ENCODE measurements around the gene TCAF2. TPM values are rescaled to one million over a fixed set of nuclear protein-coding genes. Genes with fewer than 3 reads are reported as not detected.
"Not testable (repeated sequence)": the region's sequence is repeated elsewhere in the genome, so short reads cannot be mapped to it uniquely, and the experiment has no call there.

TCAF2 gene
- total and polyA plus RNA-seq, 9 of the 15 experiments (the other 6 are each of a cell fraction or from before 2014, with no cell fraction given): 0.79 to 10.6 (median 3.0) TPM

DNA sequence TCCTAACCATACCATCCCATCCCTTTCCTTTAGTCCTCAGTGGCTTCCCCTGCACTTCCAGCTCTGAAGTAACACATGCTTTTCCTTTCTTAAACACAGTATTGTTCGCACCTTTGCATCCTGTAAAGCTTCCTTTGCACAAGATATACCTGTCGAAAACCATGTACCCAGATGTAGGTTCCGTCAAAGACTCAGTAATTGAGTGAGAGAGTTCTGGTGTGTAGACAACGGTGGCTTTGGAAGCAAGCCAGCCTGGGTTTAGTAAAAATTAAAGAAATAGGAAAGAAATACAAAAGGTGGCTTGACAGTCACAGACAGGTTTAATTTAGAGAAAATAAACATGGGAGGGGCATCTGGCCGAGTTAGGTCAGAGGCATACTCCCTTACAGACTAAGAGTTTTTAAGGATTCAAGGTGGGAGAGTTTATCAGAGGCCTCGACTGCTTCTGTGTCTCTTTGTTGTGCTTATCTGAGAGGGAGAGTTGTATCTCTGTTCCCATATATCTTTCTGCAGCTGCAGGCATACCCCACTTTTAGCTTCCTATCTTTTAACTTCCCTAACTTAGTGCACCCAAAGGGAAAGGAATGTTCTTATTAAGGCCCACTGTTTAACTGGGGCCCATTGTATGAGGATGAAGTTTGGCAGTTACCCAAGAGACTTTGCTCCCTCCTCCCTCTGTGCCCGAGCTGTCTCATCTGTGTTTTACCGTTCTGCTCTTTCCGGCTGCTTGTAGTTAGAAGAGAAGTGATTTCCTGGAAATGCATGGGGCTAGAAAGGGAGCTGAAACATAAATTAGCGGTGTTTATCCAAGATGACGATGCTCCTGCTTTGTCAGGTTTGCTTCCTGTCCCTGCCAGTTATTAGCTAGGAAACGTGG is 14.8 kb downstream of the TCAF2 start:
- BruUV-seq (replicated peaks); H3K79me2 ChIP-seq (ENCODE audit: control insufficient read depth, insufficient read depth, low read length); POLR2A ChIA-PET; H3K4me2 ChIP-seq (ENCODE audit: insufficient read depth, low read length); H3K27ac ChIP-seq (ENCODE audit: extremely low read depth, low read depth, low read length); H3K4me1 ChIP-seq (replicated peaks in 1 of 2; ENCODE audit: control insufficient read depth in 2 of 2, insufficient read depth in 2 of 2, low read length in 2 of 2); H3K4me3 ChIP-seq; H4K20me1 ChIP-seq (replicated peaks; ENCODE audit: control insufficient read depth, insufficient read depth, low read length); DNase-seq (ENCODE audit: extremely low read depth in 1 of 4, low spot score in 3 of 4); H3K9ac ChIP-seq (ENCODE audit: insufficient read depth in 1 of 2, low read depth in 2 of 2, low read length in 2 of 2); FAIRE-seq; CTCF ChIA-PET (ENCODE audit: low intra/inter-chr PET ratio); H3K9me3 ChIP-seq (replicated peaks; ENCODE audit: control insufficient read depth, insufficient read depth, low read depth, low read length); H3K27me3 ChIP-seq (ENCODE audit: control insufficient read depth in 2 of 2, insufficient read depth in 2 of 2, low read length in 2 of 2); in situ Hi-C loops (cut with MboI); H3K9me1 ChIP-seq (ENCODE audit: control insufficient read depth, insufficient read depth, low read length); H2AFZ ChIP-seq (ENCODE audit: low read depth, low read length); intact Hi-C loops (cut with micrococcal nuclease); H3K36me3 ChIP-seq (ENCODE audit: control insufficient read depth, insufficient read depth, low read length): not testable (repeated sequence)
- WGBS (ENCODE audit: insufficient coverage, low coverage, missing lambda C conversion rate): no CpG with 5 or more reads among the region's 12 CpGs
- peak; percentile 74 for ATAC-seq

DNA sequence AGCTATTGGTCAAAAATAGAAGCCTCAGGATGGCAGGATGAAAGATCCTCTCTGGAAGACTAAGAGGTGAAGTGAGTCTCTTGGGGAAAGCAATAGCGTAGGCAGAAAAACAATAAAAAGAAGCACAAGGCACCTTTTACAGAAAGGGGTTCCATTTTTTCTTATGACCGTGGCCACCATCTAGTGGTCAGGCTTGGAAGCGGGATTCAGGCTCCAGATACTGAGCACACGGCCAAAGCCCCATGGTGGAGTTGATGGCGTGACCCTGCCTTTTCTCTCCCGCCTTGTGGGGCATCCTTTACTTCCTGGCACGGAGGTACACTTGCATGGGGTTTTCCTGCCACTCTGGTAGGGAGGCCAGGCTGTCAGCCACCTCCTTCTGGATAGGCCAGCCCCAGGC is 18.6 kb downstream of the TCAF2 start:
- CTCF ChIA-PET (ENCODE audit: low intra/inter-chr PET ratio); H2AFZ ChIP-seq (ENCODE audit: low read depth, low read length); H3K9ac ChIP-seq (ENCODE audit: insufficient read depth in 1 of 2, low read depth in 2 of 2, low read length in 2 of 2); H3K36me3 ChIP-seq (ENCODE audit: control insufficient read depth, insufficient read depth, low read length); H3K9me3 ChIP-seq (replicated peaks; ENCODE audit: control insufficient read depth, insufficient read depth, low read depth, low read length); in situ Hi-C loops (cut with MboI); DNase-seq (ENCODE audit: extremely low read depth in 1 of 4, low spot score in 3 of 4); BruUV-seq (replicated peaks); H3K4me3 ChIP-seq; H4K20me1 ChIP-seq (replicated peaks; ENCODE audit: control insufficient read depth, insufficient read depth, low read length); H3K27me3 ChIP-seq (ENCODE audit: control insufficient read depth in 2 of 2, insufficient read depth in 2 of 2, low read length in 2 of 2); H3K27ac ChIP-seq (ENCODE audit: extremely low read depth, low read depth, low read length); H3K4me2 ChIP-seq (ENCODE audit: insufficient read depth, low read length); POLR2A ChIA-PET; H3K4me1 ChIP-seq (replicated peaks in 1 of 2; ENCODE audit: control insufficient read depth in 2 of 2, insufficient read depth in 2 of 2, low read length in 2 of 2); intact Hi-C loops (cut with micrococcal nuclease); H3K79me2 ChIP-seq (ENCODE audit: control insufficient read depth, insufficient read depth, low read length); H3K9me1 ChIP-seq (ENCODE audit: control insufficient read depth, insufficient read depth, low read length); FAIRE-seq: not testable (repeated sequence)
- ATAC-seq: peak; percentile 82
- WGBS (ENCODE audit: insufficient coverage, low coverage, missing lambda C conversion rate): no CpG with 5 or more reads among the region's 7 CpGs

DNA sequence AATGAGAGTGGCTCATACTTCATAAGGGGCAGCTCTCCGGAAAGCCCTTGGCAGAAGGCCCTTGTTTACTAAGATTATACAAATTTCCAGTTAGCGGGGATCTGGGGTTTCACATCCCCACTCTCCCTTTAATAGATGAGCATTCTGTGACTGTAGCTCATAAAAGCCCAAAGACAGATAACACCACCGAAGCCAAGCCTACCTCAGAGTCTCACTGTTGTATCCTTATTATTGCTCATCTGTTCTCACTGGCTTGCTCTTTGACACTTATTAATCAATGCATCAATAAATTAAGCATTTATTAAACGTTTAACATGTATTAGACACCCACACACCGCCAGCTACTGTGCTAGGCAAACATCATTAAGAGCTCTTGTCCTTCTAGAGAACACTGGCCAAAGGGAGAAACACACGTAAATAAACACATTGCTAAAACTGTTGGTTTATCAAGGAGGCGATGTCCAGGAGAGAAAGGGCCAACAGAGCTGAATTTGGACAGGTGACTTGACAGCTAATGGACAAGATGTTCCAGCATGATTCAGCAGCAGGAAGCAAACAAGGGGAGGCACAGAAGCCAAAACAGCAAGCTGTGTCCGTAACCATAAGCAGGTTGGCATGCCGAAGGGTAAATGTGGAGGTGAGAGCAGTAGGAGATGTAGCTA is 19.9 kb downstream of the TCAF2 start:
- DNase-seq (ENCODE audit: extremely low read depth in 1 of 4, low spot score in 3 of 4); H3K27ac ChIP-seq (ENCODE audit: extremely low read depth, low read depth, low read length); H3K27me3 ChIP-seq (ENCODE audit: control insufficient read depth in 2 of 2, insufficient read depth in 2 of 2, low read length in 2 of 2); H3K9me1 ChIP-seq (ENCODE audit: control insufficient read depth, insufficient read depth, low read length); CTCF ChIA-PET (ENCODE audit: low intra/inter-chr PET ratio); H3K4me1 ChIP-seq (replicated peaks in 1 of 2; ENCODE audit: control insufficient read depth in 2 of 2, insufficient read depth in 2 of 2, low read length in 2 of 2); H3K36me3 ChIP-seq (ENCODE audit: control insufficient read depth, insufficient read depth, low read length); FAIRE-seq; H4K20me1 ChIP-seq (replicated peaks; ENCODE audit: control insufficient read depth, insufficient read depth, low read length); BruUV-seq (replicated peaks); H3K4me3 ChIP-seq; in situ Hi-C loops (cut with MboI); H3K9me3 ChIP-seq (replicated peaks; ENCODE audit: control insufficient read depth, insufficient read depth, low read depth, low read length); POLR2A ChIA-PET; ATAC-seq; H3K79me2 ChIP-seq (ENCODE audit: control insufficient read depth, insufficient read depth, low read length); H3K9ac ChIP-seq (ENCODE audit: insufficient read depth in 1 of 2, low read depth in 2 of 2, low read length in 2 of 2); H3K4me2 ChIP-seq (ENCODE audit: insufficient read depth, low read length); intact Hi-C loops (cut with micrococcal nuclease); H2AFZ ChIP-seq (ENCODE audit: low read depth, low read length): not testable (repeated sequence)
- WGBS (ENCODE audit: insufficient coverage, low coverage, missing lambda C conversion rate): 49% methylated on average over 2 of the region's 9 CpGs
